ENCODE measurements around the gene PKD2.
A peak's percentile ranks its signal among the peaks of the same experiment; 100 is the strongest.

The PKD2 gene

GRCh38 chr4:88097301-88097700, 89.9 kb downstream of the PKD2 start:
- H3K4me3 ChIP-seq (replicated peaks in 1 of 2; ENCODE audit: low read depth in 2 of 2, low read length in 2 of 2), result no peak overlapping the region
- TF ChIP-seq CTCF (IDR thresholded peaks at IDR 0.05; ENCODE audit: low read depth, low read length), result no peak
- no peak for DNase-seq (ENCODE audit: low read depth in 2 of 2)

- no peak overlapping the region for H3K4me3 ChIP-seq (replicated peaks in 1 of 2; ENCODE audit: low read depth in 2 of 2, low read length in 2 of 2)
- DNase-seq (ENCODE audit: low read depth in 2 of 2), result no peak
- TF ChIP-seq CTCF (IDR thresholded peaks at IDR 0.05; ENCODE audit: low read depth, low read length), result no peak
Measured at GRCh38 chr4:88097781-88098180, 90.3 kb downstream of the PKD2 start.

GRCh38 chr4:88098993-88099752, 91.7 kb downstream of the PKD2 start:
- H3K4me3 ChIP-seq (replicated peaks in 1 of 2; ENCODE audit: low read depth in 2 of 2, low read length in 2 of 2), result no peak overlapping the region
- TF ChIP-seq CTCF (IDR thresholded peaks at IDR 0.05; ENCODE audit: low read depth, low read length), result no peak
- DNase-seq (ENCODE audit: low read depth in 2 of 2), result no peak

- H3K4me3 ChIP-seq (replicated peaks in 1 of 2; ENCODE audit: low read depth in 2 of 2, low read length in 2 of 2), result no peak overlapping the region
- no peak for DNase-seq (ENCODE audit: low read depth in 2 of 2)
- TF ChIP-seq CTCF (IDR thresholded peaks at IDR 0.05; ENCODE audit: low read depth, low read length), result no peak
Measured at GRCh38 chr4:88101165-88101564, 93.7 kb downstream of the PKD2 start.

GRCh38 chr4:88102026-88102425, 94.6 kb downstream of the PKD2 start:
- no peak for DNase-seq (ENCODE audit: low read depth in 2 of 2)
- H3K4me3 ChIP-seq (replicated peaks in 1 of 2; ENCODE audit: low read depth in 2 of 2, low read length in 2 of 2), result no peak overlapping the region
- no peak for TF ChIP-seq CTCF (IDR thresholded peaks at IDR 0.05; ENCODE audit: low read depth, low read length)

- no peak overlapping the region for H3K4me3 ChIP-seq (replicated peaks in 1 of 2; ENCODE audit: low read depth in 2 of 2, low read length in 2 of 2)
- no peak for TF ChIP-seq CTCF (IDR thresholded peaks at IDR 0.05; ENCODE audit: low read depth, low read length)
- DNase-seq (ENCODE audit: low read depth in 2 of 2), result peak; percentile 45 to 84
Measured at GRCh38 chr4:88104902-88105610, 97.6 kb downstream of the PKD2 start.
